ENCODE measurements around the gene CBX3. TPM values are rescaled to one million over a fixed set of nuclear protein-coding genes. Genes with fewer than 3 reads are reported as not detected.
"Not testable (repeated sequence)": the region's sequence is repeated elsewhere in the genome, so short reads cannot be mapped to it uniquely, and the experiment has no call there.

CBX3 gene
- total RNA-seq, 2 experiments from 2014 or later = 235 to 279 TPM

DNA sequence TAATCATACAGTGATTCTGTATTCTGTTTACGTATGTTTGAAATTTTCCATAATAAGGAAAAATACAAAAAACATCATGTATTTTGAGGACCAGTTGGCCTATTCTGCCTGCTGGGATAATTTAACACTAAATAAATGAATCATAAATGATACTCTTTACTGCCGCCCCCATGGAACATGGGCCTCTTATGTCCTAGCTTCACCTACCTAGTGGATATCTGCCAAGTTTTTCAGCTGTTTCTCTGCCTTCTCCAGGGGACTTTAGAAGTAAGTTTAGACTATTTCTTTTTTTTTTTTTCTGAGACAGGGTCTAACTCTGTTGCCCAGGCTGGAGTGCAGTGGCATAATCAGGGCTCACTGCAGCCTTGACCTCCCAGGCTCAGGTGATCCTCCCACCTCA lies 39.1 kb upstream of the CBX3 start:
- H3K9me3 Mint-ChIP-seq (ENCODE audit: low read depth) = no peaks in the 10 kb centered on the region
- H3K4me3 Mint-ChIP-seq = no peak overlapping the region
- no peaks in the 10 kb centered on the region for H3K27me3 Mint-ChIP-seq
- peaks cover 70% of the 10 kb centered on the region for H3K4me1 Mint-ChIP-seq
- H3K36me3 Mint-ChIP-seq = peaks cover 37% of the 10 kb centered on the region
- ATAC-seq (no peak), DNase-seq (no peak)
- no peak overlapping the region for H3K27ac Mint-ChIP-seq
- CTCF ChIA-PET = interaction anchor here (0.6 to 1.6 kb wide), 3 partner anchors 11 to 202 kb away, joined by 3 read pairs; partner anchors contain the start of gene NFE2L3

DNA sequence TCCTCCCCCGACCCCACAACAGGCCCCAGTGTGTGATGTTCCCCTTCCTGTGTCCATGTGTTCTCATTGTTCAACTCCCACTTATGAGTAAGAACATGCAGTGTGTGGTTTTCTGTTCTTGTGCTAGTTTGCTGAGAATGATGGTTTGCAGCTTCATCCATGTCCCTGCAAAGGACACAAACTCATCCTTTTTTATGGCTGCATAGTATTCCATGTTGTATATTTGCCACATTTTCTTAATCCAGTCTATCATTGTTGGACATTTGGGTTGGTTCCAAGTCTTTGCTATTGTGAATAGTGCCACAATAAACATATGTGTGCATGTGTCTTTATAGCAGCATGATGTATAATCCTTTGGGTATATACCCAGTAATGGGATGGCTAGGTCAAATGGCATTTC lies 37.7 kb upstream of the CBX3 start:
- not testable (repeated sequence) for H3K27ac Mint-ChIP-seq; H3K9me3 Mint-ChIP-seq (ENCODE audit: low read depth); DNase-seq; H3K27me3 Mint-ChIP-seq; H3K4me3 Mint-ChIP-seq; ATAC-seq
- CTCF ChIA-PET = interaction anchor here (1.4 to 1.6 kb wide), 2 partner anchors 12 to 201 kb away, joined by 3 read pairs; partner anchors contain the start of gene NFE2L3
- peaks cover 64% of the 10 kb centered on the region for H3K4me1 Mint-ChIP-seq
- H3K36me3 Mint-ChIP-seq = peaks cover 36% of the 10 kb centered on the region

DNA sequence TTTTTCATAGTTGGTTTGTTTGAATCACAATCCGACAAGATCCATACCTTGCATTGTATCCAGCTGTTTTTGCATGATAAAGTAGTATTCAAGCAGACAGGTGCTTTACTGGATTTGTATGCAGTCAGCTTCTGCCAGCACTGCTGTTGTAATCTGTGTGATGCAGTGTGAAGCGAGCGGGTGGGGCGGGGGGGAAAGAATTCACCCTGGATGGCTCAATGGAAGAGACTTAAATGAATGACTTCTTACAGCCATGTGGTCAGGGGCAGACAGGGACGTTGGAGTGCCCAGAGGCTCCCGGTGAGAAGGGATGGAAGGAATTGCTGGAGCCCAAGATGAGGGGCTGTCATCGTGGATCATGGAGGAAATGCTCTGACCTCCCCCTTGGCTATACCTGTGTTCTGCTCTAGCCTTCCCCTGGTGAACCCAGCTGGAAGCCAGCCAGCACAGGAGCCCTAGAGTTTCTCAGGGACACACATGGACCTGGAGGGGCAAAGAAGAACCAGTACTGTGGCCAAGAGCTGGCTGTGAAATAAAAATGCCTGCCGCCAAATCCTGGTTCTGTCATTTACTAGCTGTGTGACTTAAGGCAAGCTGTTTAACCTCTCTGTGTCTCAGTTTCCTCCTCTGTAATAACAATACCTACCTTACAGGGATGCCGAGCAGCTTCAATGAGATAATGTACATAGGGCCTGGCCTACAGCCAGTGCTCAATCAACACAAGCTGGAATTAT lies 35.4 kb upstream of the CBX3 start:
- H3K27ac Mint-ChIP-seq = peak overlapping the region; percentile 86
- no peaks in the 10 kb centered on the region for H3K9me3 Mint-ChIP-seq (ENCODE audit: low read depth)
- H3K27me3 Mint-ChIP-seq = no peaks in the 10 kb centered on the region
- no peak overlapping the region for H3K4me3 Mint-ChIP-seq
- CTCF ChIA-PET = interaction anchor here (0.6 to 2.0 kb wide), 6 partner anchors 8 to 75 kb away, joined by 3 to 10 read pairs (median 4); no protein-coding TSS in a partner anchor
- DNase-seq = no peak
- H3K4me1 Mint-ChIP-seq = peaks cover 51% of the 10 kb centered on the region
- ATAC-seq = peak; percentile 4
- H3K36me3 Mint-ChIP-seq = peaks cover 32% of the 10 kb centered on the region

DNA sequence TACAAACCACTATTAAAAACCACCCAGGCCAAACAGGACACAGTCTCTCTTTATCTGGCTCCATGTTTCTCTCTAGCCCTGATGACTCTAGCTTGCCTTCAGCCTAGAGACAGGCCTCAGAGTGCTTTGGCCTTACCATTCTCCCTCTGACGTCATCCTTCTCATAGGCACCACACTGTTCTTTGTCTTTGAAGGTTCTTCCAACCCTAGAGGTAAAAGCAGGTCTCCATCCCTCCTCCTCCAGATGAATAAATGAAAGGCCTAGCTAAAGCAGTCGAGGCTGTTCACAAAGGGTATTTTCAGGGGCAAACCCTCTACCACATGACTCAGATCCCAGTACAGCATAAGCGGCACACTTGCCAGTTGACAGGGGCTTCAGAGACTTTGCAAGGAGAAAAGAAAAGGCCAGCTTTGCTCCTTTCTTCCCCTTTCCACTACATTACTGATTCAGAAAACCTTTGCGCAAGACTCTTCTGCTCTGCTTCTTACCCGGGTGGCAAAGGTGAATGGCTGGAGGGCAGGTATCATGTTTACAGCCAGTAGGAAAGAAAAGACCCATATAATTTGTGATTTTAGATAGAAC lies 34.8 kb upstream of the CBX3 start:
- Mint-ChIP-seq H3K4me1 (peaks cover 52% of the 10 kb centered on the region), H3K36me3 (peaks cover 37% of the 10 kb centered on the region), H3K27me3 (no peaks in the 10 kb centered on the region), H3K9me3 (ENCODE audit: low read depth) (no peaks in the 10 kb centered on the region), H3K4me3 (peak overlapping the region; percentile 13), H3K27ac (peak overlapping the region; percentile 86)
- CTCF ChIA-PET = interaction anchor here (0.8 to 2.0 kb wide), 6 partner anchors 9 to 76 kb away, joined by 3 to 10 read pairs (median 4); partner anchors contain the start of gene NFE2L3
- ATAC-seq = peak; percentile 51
- DNase-seq = no peak

DNA sequence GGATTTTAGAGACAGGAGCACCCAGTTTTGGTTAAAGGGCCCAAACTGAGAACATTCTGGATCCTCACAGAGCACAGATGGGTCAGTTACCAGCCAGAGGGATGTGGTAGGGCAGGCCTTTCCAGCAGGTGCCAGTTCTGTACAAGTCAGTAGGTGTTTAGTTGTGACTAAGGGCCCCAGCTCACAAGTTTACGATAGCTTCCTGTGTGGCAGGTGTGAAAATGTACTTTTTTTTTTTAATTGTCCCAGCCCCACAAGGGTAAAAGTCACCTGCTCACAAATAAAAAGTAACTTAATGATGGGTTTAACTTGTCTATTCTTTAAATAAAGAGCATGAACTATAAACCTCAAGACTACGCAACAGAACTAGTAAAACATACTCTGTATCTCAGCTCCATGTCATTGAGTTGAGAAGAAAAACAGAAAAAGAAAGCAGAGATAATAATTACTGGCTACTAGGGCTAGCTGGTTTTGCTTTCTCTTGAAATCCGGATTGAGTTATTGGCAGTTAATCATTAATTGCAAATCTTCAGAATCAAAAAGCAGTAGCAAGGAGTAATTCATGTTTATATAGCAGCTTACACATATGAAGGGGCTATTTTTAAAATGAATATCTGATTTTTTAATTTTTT lies 34.1 kb upstream of the CBX3 start:
- peak overlapping the region; percentile 13 for H3K4me3 Mint-ChIP-seq

DNA sequence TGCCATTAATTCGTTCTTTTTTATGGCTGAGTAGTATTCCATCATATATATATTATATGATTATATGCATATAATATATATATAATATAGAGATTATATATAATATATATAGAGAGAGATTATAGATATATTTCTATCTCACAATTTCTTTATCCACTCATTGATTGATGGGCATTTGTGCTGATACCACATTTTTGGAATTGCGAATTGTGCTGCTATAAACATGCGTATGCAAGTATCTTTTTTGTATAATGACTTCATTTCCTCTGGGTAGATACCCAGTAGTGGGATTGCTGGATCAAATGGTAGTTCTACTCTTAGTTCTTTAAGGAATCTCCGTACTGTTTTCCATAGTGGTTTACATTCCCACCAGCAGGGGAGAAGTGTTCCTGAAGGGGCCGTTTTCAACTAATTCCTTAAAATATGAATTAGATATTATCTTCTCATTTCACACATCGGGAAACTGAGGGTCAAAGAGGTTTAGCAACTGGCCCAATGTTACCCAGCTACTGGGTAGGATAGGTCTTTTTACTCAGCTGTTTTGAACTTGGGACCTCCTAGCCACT lies 33.0 kb upstream of the CBX3 start:
- Mint-ChIP-seq H3K27ac (no peak overlapping the region), H3K4me3 (no peak overlapping the region), H3K36me3 (peaks cover 36% of the 10 kb centered on the region), H3K9me3 (ENCODE audit: low read depth) (no peaks in the 10 kb centered on the region), H3K27me3 (no peaks in the 10 kb centered on the region), H3K4me1 (peaks cover 47% of the 10 kb centered on the region)
- ATAC-seq (no peak), DNase-seq (no peak)
- CTCF ChIA-PET = no interaction called here

More for the DNA sequence above, 34.1 kb upstream of the CBX3 start:
- Mint-ChIP-seq H3K27me3 (no peaks in the 10 kb centered on the region), H3K27ac (peak overlapping the region; percentile 86), H3K9me3 (ENCODE audit: low read depth) (no peaks in the 10 kb centered on the region), H3K36me3 (peaks cover 39% of the 10 kb centered on the region), H3K4me1 (peaks cover 48% of the 10 kb centered on the region)
- ATAC-seq (peak; percentile 93), DNase-seq (peak; percentile 70)
- CTCF ChIA-PET = interaction anchor here (1.3 to 2.0 kb wide), 3 partner anchors 9 to 76 kb away, joined by 4 to 10 read pairs (median 5); partner anchors contain the start of gene NFE2L3

DNA sequence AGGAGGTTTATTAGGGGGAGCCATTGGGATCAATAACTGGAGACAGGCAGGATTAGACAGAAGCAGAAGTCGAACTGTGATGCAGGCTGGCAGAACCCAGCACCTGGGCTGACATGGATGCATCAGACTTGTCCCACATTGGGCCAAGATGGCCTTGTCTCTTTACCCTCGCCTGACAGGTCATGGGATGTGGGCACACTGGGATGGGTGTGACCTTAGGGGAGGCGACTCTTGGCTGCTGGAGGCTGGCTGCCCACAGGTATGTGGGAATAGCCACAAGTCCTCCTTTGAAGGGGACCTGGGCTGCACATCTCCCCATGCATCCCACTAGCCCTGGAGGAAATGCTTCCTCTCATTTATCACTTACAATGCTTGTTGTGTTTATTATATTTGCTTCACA lies 32.3 kb upstream of the CBX3 start:
- H3K4me1 Mint-ChIP-seq = peaks cover 49% of the 10 kb centered on the region
- H3K4me3 Mint-ChIP-seq = no peak overlapping the region
- CTCF ChIA-PET = no interaction called here
- no peaks in the 10 kb centered on the region for H3K27me3 Mint-ChIP-seq
- no peaks in the 10 kb centered on the region for H3K9me3 Mint-ChIP-seq (ENCODE audit: low read depth)
- DNase-seq (no peak), ATAC-seq (no peak)
- no peak overlapping the region for H3K27ac Mint-ChIP-seq
- peaks cover 37% of the 10 kb centered on the region for H3K36me3 Mint-ChIP-seq

DNA sequence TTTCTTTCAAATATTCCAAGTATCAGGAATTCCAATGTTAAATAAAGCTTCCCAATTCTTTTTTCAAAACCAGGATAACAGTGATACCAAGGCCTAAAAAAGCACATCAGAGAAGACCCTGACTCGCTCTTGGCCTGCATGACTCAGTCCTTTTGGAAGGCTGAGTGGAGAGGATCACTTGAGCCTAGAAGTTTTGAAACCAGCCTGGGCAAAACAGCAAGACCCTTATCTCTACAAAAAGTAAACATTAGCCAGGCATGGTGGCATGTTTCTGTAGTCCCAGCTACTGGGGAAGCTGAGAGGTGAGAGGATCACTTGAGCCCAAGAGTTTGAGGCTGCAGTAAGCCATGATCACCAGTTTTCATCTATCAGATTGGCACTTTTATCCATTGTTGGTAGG lies 30.9 kb upstream of the CBX3 start:
- H3K9me3 Mint-ChIP-seq (ENCODE audit: low read depth) = no peaks in the 10 kb centered on the region
- ATAC-seq = no peak

DNA sequence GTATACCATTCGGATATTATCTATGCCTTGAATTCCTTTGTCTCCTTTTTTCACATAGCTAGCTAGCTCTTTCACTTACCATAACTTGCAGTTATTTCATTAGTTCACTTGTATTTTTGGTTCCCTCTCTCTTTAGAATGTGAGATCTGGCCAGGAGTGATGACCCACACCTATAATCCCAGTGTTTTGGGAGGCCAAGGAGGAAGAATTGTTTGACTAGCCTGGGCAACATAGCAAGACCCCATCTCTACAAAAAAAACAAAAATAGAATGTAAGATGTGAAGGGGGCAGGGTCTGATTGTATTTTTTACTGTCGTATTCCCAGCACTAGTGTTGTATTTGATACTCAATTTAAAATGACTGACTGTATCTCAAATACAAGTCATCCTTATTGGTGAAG lies 29.9 kb upstream of the CBX3 start:
- Mint-ChIP-seq H3K27me3 (no peaks in the 10 kb centered on the region), H3K36me3 (peaks cover 36% of the 10 kb centered on the region), H3K4me3 (no peak overlapping the region), H3K9me3 (ENCODE audit: low read depth) (no peaks in the 10 kb centered on the region), H3K4me1 (peaks cover 44% of the 10 kb centered on the region), H3K27ac (no peak overlapping the region)
- DNase-seq (no peak), ATAC-seq (no peak)
- CTCF ChIA-PET = interaction anchor here (1.2 to 2.7 kb wide), 3 partner anchors 10 to 81 kb away, joined by 3 to 9 read pairs (median 6); no protein-coding TSS in a partner anchor

More for the DNA sequence above, 30.9 kb upstream of the CBX3 start:
- Mint-ChIP-seq H3K4me3 (no peak overlapping the region), H3K4me1 (peaks cover 50% of the 10 kb centered on the region), H3K36me3 (peaks cover 34% of the 10 kb centered on the region), H3K27ac (no peak overlapping the region), H3K27me3 (no peaks in the 10 kb centered on the region)
- no peak for DNase-seq
- CTCF ChIA-PET = interaction anchor here (1.1 to 2.7 kb wide), 2 partner anchors 9 to 10 kb away, joined by 4 to 9 read pairs; no protein-coding TSS in a partner anchor

DNA sequence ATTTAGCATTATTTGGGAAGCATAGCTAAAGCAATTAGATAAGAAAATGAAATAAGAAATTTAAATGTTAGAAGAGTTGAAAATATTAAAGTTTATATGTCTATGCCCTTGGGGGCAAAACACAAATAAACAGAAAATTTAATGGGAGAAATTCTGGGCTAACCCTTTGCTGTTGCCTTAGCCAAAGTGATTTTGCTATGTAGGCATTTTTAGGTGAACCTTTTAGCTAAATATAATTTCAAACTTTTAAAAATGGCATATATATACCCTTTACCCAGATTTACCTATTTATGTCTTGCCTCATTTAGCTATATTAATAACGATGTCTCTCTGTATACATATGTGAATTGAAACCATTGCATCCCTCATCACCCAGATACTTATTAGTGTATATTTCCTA lies 29.5 kb upstream of the CBX3 start:
- H3K36me3 Mint-ChIP-seq = peaks cover 34% of the 10 kb centered on the region

DNA sequence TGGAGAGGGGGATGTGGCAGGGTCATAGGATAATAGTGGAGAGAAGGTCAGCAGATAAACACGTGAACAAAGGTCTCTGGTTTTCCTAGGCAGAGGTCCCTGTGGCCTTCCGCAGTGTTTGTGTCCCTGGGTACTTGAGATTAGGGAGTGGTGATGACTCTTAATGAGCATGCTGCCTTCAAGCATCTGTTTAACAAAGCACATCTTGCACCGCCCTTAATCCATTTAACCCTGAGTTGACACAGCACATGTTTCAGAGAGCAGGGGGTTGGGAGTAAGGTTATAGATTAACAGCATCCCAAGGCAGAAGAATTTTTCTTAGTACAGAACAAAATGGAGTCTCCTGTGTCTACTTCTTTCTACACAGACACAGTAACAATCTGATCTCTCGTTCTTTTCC lies 25.6 kb upstream of the CBX3 start:
- H3K4me3 Mint-ChIP-seq; H3K27ac Mint-ChIP-seq; H3K27me3 Mint-ChIP-seq; ATAC-seq; H3K9me3 Mint-ChIP-seq (ENCODE audit: low read depth); CTCF ChIA-PET; DNase-seq: not testable (repeated sequence)
- H3K36me3 Mint-ChIP-seq = peaks cover 28% of the 10 kb centered on the region
- peaks cover 41% of the 10 kb centered on the region for H3K4me1 Mint-ChIP-seq

More for the DNA sequence above, 29.5 kb upstream of the CBX3 start:
- no peak for DNase-seq
- CTCF ChIA-PET = interaction anchor here (1.2 to 2.7 kb wide), 3 partner anchors 11 to 81 kb away, joined by 3 to 9 read pairs (median 6); no protein-coding TSS in a partner anchor
- ATAC-seq = no peak
- no peak overlapping the region for H3K27ac Mint-ChIP-seq
- peaks cover 40% of the 10 kb centered on the region for H3K4me1 Mint-ChIP-seq
- H3K4me3 Mint-ChIP-seq = no peak overlapping the region
- no peaks in the 10 kb centered on the region for H3K27me3 Mint-ChIP-seq
- H3K9me3 Mint-ChIP-seq (ENCODE audit: low read depth) = no peaks in the 10 kb centered on the region

DNA sequence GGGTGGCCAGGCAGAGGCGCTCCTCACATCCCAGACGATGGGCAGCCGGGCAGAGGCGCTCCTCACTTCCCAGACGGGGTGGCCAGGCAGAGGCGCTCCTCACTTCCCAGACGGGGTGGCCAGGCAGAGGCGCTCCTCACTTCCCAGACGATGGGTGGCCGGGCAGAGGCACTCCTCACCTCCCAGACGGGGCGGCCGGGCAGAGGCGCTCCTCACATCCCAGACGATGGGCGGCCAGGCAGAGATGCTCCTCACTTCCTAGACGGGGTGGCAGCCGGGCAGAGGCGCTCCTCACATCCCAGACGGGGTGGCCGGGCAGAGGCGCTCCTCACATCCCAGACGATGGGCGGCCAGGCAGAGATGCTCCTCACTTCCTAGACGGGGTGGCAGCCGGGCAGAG lies 24.8 kb upstream of the CBX3 start:
- peaks cover 40% of the 10 kb centered on the region for H3K4me1 Mint-ChIP-seq
- CTCF ChIA-PET = not testable (repeated sequence)

DNA sequence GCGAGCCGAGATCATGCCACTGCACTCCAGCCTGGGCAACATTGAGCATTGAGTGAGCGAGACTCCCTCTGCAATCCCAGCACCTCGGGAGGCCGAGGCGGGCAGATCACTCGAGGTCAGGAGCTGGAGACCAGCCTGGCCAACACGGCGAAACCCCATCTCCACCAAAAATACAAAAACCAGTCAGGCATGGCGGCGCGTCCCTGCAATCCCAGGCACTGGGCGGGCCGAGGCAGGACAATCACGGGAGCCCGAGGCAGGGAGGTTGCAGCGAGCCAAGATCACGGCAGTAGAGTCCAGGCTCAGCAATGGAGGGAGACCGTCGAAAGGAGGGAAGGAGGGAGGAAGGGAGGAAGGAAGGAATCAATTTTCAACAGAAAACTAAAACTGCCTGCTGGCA lies 24.3 kb upstream of the CBX3 start:
- not testable (repeated sequence) for DNase-seq; H3K9me3 Mint-ChIP-seq (ENCODE audit: low read depth); H3K4me3 Mint-ChIP-seq; ATAC-seq; H3K27me3 Mint-ChIP-seq; H3K27ac Mint-ChIP-seq
- CTCF ChIA-PET = interaction anchor here (4.1 kb wide), 1 partner anchor 87 kb away, joined by 17 read pairs; no protein-coding TSS in a partner anchor
- peaks cover 41% of the 10 kb centered on the region for H3K4me1 Mint-ChIP-seq
- peaks cover 17% of the 10 kb centered on the region for H3K36me3 Mint-ChIP-seq

More for the DNA sequence above, 24.8 kb upstream of the CBX3 start:
- H3K27ac Mint-ChIP-seq; H3K27me3 Mint-ChIP-seq; ATAC-seq; DNase-seq; H3K9me3 Mint-ChIP-seq (ENCODE audit: low read depth); H3K4me3 Mint-ChIP-seq: not testable (repeated sequence)
- H3K36me3 Mint-ChIP-seq = peaks cover 21% of the 10 kb centered on the region
